ENCODE data around the gene TAB3. TPM values are rescaled to one million over a fixed set of nuclear protein-coding genes. Genes with fewer than 3 reads are reported as not detected.
A peak's percentile ranks its signal among the peaks of the same experiment; 100 is the strongest.

Gene TAB3
- total and polyA plus RNA-seq, 9 of the 15 experiments (the other 6 are each of a cell fraction or from before 2014, with no cell fraction given): 2.4 to 31.1 (median 15.5) TPM

DNA sequence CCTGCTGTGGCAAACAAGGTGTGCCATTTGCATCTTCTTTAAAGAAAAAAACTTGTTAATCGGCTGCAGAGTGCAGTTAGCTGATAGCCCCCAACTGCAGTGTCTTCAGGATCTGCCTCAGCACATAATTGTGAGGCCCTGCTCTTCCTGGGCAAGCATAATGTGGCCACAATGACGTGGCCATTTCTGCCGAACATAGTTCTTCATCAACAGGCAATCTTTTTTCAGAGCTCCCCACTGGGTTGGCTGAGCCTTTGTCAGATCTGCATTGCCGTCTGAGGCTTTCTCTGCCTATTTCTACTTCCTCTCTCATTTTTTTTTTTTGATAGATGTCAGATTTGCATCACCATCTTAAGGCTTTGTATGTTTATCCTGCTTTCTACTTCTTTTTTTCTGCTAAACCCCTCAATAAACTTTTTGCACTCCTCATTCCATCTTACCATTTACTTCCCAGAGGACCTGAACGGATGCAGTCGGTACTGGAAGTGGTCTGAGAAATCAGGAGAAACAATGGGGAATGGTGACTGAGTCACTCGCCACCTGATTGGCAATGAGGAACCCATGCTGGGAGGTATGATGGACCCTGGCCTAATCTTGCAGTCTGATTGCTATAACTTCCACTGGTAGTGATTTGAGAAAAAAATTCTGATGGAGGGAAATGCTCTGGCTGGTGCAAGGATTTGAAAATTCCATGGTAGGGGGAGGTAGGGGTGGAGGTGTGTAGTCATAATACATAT is 21.2 kb upstream of the TAB3 start (continued):
- TF ChIP-seq, protein P1, sequence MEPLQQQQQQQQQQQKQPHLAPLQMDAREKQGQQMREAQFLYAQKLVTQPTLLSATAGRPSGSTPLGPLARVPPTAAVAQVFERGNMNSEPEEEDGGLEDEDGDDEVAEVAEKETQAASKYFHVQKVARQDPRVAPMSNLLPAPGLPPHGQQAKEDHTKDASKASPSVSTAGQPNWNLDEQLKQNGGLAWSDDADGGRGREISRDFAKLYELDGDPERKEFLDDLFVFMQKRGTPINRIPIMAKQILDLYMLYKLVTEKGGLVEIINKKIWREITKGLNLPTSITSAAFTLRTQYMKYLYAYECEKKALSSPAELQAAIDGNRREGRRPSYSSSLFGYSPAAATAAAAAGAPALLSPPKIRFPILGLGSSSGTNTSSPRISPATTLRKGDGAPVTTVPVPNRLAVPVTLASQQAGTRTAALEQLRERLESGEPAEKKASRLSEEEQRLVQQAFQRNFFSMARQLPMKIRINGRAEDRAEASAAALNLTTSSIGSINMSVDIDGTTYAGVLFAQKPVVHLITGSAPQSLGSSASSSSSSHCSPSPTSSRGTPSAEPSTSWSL (CRISPR knock-in tag; IDR thresholded peaks at IDR 0.05; ENCODE audit: borderline replicate concordance): no peak
- TF ChIP-seq, protein P2, sequence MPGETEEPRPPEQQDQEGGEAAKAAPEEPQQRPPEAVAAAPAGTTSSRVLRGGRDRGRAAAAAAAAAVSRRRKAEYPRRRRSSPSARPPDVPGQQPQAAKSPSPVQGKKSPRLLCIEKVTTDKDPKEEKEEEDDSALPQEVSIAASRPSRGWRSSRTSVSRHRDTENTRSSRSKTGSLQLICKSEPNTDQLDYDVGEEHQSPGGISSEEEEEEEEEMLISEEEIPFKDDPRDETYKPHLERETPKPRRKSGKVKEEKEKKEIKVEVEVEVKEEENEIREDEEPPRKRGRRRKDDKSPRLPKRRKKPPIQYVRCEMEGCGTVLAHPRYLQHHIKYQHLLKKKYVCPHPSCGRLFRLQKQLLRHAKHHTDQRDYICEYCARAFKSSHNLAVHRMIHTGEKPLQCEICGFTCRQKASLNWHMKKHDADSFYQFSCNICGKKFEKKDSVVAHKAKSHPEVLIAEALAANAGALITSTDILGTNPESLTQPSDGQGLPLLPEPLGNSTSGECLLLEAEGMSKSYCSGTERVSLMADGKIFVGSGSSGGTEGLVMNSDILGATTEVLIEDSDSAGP (CRISPR knock-in tag; IDR thresholded peaks at IDR 0.05): no peak
- TF ChIP-seq, protein P3, sequence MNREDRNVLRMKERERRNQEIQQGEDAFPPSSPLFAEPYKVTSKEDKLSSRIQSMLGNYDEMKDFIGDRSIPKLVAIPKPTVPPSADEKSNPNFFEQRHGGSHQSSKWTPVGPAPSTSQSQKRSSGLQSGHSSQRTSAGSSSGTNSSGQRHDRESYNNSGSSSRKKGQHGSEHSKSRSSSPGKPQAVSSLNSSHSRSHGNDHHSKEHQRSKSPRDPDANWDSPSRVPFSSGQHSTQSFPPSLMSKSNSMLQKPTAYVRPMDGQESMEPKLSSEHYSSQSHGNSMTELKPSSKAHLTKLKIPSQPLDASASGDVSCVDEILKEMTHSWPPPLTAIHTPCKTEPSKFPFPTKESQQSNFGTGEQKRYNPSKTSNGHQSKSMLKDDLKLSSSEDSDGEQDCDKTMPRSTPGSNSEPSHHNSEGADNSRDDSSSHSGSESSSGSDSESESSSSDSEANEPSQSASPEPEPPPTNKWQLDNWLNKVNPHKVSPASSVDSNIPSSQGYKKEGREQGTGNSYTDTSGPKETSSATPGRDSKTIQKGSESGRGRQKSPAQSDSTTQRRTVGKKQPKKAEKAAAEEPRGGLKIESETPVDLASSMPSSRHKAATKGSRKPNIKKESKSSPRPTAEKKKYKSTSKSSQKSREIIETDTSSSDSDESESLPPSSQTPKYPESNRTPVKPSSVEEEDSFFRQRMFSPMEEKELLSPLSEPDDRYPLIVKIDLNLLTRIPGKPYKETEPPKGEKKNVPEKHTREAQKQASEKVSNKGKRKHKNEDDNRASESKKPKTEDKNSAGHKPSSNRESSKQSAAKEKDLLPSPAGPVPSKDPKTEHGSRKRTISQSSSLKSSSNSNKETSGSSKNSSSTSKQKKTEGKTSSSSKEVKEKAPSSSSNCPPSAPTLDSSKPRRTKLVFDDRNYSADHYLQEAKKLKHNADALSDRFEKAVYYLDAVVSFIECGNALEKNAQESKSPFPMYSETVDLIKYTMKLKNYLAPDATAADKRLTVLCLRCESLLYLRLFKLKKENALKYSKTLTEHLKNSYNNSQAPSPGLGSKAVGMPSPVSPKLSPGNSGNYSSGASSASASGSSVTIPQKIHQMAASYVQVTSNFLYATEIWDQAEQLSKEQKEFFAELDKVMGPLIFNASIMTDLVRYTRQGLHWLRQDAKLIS (CRISPR knock-in tag; IDR thresholded peaks at IDR 0.05): no peak
- no peak for TF ChIP-seq BRCA1 (IDR thresholded peaks at IDR 0.05)
- TF ChIP-seq BRCA1 (CRISPR knock-in tag; IDR thresholded peaks at IDR 0.05): no peak
- TF ChIP-seq HDAC2 (IDR thresholded peaks at IDR 0.05): 0 out of 2 replicates have a peak, but pooled peaks have one; percentile 19
- TF ChIP-seq, protein P4, sequence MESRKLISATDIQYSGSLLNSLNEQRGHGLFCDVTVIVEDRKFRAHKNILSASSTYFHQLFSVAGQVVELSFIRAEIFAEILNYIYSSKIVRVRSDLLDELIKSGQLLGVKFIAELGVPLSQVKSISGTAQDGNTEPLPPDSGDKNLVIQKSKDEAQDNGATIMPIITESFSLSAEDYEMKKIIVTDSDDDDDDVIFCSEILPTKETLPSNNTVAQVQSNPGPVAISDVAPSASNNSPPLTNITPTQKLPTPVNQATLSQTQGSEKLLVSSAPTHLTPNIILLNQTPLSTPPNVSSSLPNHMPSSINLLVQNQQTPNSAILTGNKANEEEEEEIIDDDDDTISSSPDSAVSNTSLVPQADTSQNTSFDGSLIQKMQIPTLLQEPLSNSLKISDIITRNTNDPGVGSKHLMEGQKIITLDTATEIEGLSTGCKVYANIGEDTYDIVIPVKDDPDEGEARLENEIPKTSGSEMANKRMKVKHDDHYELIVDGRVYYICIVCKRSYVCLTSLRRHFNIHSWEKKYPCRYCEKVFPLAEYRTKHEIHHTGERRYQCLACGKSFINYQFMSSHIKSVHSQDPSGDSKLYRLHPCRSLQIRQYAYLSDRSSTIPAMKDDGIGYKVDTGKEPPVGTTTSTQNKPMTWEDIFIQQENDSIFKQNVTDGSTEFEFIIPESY (CRISPR knock-in tag; IDR thresholded peaks at IDR 0.05): no peak
- TF ChIP-seq NELFE (IDR thresholded peaks at IDR 0.05; ENCODE audit: insufficient read depth, insufficient read length): no peak
- TF ChIP-seq MEIS2 (IDR thresholded peaks at IDR 0.05; ENCODE audit: partially characterized antibody): no peak
- no peak for TF ChIP-seq SMARCB1 (IDR thresholded peaks at IDR 0.05; ENCODE audit: insufficient read length, low read depth)
- TF ChIP-seq, protein P5, sequence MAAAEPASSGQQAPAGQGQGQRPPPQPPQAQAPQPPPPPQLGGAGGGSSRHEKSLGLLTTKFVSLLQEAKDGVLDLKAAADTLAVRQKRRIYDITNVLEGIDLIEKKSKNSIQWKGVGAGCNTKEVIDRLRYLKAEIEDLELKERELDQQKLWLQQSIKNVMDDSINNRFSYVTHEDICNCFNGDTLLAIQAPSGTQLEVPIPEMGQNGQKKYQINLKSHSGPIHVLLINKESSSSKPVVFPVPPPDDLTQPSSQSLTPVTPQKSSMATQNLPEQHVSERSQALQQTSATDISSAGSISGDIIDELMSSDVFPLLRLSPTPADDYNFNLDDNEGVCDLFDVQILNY (CRISPR knock-in tag; IDR thresholded peaks at IDR 0.05): no peak
- TF ChIP-seq YBX1 (IDR thresholded peaks at IDR 0.05): no peak
- no peak for TF ChIP-seq ZNF644 (tag; IDR thresholded peaks at IDR 0.05; ENCODE audit: low read depth)
- TF ChIP-seq CXXC5 (CRISPR knock-in tag; IDR thresholded peaks at IDR 0.05): no peak
